ENCODE results near the gene TNFRSF12A.

GRCh38 chr16:3012828-3013420 lies 7.2 kb upstream of the TNFRSF12A start, which contains the start of gene CLDN9:
- TF ChIP-seq CTCF (IDR thresholded peaks at IDR 0.05): no peak
- TF ChIP-seq POLR2AphosphoS5 (IDR thresholded peaks at IDR 0.05): no peak
- TF ChIP-seq POLR2A (IDR thresholded peaks at IDR 0.05; ENCODE audit: low read depth): no peak

Measured in esophagus muscularis mucosa (tissue), 3 donors.